ENCODE results near the gene PXDC1.

The PXDC1 gene

GRCh38 chr6:3747100-3747737 is 4.3 kb downstream of the PXDC1 start:
- DNase-seq (ENCODE audit: low read depth in 2 of 2) = no peak

DNA sequence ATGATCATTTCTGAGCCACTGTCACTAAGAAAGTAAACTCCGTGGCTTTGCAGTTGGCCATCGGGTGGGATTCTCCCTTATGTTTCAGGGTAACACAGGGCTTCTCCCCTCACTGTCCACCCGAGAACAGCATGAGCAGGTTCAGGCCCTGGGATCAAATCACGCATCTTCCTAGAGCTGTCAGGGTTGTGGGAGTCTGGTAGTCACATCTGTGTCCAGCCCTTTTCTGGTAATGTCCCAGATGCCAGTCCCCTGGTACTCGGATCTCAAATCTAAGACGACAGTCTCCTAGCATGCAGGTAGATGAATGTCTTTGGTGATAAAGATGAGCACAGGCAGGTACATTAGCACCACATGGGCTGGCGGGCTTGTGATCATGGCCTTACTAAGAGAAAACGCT is 4.8 kb downstream of the PXDC1 start:
- DNase-seq (ENCODE audit: low read depth in 2 of 2) = no peak

DNA sequence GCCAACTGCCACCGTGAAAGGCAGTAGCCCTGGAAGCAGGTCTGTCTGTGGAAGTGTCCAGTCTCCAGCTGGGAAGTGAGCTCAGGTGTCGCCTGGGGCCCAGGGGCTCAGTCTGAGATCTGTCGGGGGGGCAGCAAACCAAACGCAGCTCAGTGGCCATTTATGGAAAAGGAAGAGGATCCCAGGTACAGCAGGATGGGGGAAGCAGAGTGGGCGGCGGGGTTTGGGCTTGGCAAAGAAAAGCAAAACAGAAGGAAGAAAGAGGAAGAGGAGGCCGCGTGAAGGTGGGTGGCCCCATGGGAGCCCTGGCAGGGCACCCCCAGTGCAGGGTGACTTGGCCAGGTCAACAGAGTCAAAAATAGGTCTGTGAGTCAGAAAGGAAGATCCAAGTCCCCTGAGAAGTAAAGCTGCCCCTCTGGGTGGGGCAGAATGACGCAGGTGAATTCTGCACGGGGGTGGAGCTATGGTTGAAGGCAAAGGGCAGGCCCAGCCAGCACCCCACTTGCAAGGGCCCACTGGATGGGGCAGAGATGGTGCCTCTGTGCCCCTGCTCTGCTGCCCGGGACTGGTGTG is 5.3 kb downstream of the PXDC1 start:
- no peak for DNase-seq (ENCODE audit: low read depth in 2 of 2)

GRCh38 chr6:3745566-3746118 is 5.9 kb downstream of the PXDC1 start:
- DNase-seq (ENCODE audit: low read depth in 2 of 2) = no peak

DNA sequence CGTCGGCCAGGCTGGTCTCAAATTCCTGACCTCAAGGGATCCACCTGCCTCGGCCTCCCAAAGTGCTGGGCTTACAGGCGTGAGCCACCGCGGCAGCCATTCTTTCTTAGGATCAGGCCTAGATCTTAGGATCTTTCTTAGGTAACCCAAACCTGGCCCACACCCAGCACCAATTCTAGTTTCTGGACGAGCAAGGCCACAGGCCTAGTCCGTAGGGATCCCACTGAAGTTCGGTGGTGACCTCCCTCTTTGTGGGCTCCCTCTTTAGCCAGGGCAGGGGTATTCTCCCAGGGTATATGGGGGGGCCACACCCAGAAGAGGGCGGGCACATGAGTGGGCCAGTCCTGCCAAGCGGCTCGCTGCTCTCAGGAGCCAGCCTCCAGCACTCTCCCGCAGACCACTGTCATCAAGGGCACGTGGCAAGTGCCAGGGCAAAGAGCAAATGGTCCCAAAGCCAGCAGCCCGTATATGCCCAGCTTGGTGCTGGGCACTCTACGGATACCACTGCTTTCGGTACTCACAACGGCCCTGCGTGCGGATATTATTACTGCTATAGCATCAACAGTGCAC is 6.5 kb downstream of the PXDC1 start:
- no peak for DNase-seq (ENCODE audit: low read depth in 2 of 2)

- DNase-seq (ENCODE audit: low read depth in 2 of 2) = no peak
These were observed 7.2 kb downstream of the PXDC1 start for GRCh38 chr6:3744211-3744900.

DNA sequence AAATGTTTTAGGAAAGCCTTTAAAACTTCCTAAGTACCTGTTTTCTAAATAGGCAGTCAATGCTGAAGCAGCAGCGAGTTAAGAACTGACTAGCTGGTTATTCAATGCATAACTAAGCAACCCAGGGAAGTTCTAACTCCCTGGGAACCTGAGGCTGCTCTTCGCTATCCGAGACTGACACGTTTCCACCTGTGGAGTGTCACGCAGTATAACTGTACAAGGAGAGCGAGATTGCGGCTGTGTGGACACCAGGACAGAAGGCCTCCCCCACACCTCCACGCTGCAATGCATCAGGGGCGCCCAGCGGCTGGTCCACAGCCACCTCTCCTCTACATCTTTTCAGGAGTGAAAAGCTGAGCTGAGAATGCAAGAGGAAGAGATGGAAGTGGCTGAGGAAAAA is 8.0 kb downstream of the PXDC1 start:
- no peak for DNase-seq (ENCODE audit: low read depth in 2 of 2)

DNA sequence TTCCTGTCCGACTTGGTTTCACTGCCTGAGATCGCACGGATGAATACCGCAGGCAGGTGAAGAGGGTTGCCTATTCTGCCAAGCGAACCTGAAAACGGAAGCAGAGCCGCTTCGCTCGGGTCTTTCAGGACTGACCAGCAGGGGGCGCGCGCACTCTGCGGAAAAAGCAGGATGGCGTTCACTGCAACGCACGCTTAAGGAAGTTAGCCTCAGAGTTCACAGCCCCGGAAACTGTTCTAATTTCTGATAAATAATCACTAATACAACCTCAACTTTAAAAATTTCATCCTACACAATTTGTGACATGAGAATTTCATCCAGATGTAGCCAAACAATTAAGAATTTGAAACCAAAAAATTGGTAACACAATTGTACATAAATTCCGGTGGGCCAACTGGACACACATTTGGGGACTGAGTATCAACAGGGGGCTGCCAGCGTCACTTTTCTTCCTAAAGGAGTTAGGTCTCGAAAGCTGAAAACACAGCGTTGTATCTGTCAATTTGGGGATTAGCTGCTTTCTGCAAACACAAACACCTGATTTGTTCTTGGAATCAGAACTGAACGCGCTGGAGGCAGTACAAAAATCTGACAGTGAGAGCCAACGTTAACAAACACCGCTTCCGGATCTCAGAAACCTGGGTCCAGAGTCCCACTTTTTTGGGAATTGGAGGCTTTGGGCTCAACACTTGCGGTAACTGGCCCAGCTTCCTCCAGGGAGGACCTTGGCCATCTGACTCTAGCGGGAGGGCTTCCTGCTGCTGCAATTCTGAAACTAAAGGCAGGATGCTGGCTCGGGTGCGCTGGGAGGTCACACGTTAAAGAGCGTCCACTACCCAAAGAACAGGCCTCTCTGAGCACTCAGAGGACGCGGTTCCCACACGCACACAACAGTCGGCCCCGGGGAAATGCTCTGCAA is 8.8 kb downstream of the PXDC1 start:
- peak; percentile 67 to 71 for DNase-seq (ENCODE audit: low read depth in 2 of 2)

GRCh38 chr6:3742076-3742425 is 9.5 kb downstream of the PXDC1 start:
- no peak for DNase-seq (ENCODE audit: low read depth in 2 of 2)

DNA sequence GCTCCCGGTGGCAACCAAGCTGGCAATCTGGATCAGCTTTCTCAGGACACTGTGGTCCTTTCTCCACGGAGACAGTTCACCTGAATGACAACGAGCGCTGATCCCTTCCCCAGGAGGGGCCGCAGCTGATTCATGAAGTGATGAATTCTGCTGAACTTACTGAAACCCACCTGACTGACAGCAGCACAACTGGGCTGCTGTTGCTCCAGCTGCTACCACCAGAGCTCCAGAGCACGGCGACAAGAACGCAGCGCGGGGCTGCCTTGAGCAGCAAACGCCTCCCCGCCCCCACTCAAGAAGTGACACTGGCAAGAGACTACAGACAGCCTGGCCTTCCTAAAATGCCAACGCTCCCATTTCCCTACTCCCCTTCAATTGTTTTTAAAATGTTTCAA is 10.0 kb downstream of the PXDC1 start:
- no peak for DNase-seq (ENCODE audit: low read depth in 2 of 2)

DNA sequence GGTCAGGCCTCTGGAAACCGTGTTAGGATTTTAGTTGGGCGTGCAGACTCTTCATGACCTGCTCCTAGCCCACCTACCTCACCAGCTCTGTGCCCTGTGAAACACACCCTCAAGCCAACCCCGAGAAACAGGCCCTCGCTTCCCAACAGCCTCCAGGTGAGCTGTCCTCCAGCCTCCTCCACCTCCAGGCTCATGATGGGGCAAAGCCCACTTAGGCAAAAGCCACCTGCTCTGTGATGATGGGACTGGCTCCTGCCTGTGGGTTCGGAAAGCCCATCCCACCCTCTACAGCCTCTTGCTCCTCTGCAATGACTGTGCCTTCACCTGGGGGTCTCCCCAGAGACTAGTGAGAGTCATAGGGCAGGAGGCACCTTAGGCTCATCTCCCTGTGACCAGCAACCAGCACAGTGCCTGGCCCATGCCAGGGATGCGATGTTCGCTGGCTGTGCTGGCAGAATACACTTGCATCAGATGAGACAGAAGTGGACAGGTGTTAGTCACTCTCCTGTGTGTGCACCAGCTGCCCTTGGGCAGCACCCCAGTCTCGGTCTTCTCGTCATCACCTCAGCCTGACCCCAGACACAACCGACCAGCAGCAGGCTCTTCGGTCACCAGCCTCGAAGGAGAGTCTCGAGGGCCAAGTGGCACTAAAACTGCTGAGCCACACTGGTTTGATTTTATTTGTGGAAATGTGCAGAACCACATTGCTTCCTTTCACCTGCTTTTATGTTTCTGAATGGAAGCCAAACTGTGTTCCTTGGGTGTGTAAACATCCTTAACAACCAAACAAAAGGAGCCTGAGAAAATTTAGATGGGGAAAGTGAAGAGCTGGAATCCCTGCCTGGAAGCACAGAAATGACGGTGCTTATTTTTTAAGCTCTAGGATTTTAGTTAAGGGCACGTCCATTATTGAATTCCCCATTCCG is 10.7 kb downstream of the PXDC1 start:
- no peak for DNase-seq (ENCODE audit: low read depth in 2 of 2)

GRCh38 chr6:3739311-3739897 is 12.1 kb downstream of the PXDC1 start:
- DNase-seq (ENCODE audit: low read depth in 2 of 2) = no peak

GRCh38 chr6:3738381-3739131 is 13.0 kb downstream of the PXDC1 start:
- no peak for DNase-seq (ENCODE audit: low read depth in 2 of 2)

- no peak for DNase-seq (ENCODE audit: low read depth in 2 of 2)
These were observed 13.7 kb downstream of the PXDC1 start for GRCh38 chr6:3737831-3738210.

- no peak for DNase-seq (ENCODE audit: low read depth in 2 of 2)
These were observed 14.2 kb downstream of the PXDC1 start for GRCh38 chr6:3737149-3737830.

DNA sequence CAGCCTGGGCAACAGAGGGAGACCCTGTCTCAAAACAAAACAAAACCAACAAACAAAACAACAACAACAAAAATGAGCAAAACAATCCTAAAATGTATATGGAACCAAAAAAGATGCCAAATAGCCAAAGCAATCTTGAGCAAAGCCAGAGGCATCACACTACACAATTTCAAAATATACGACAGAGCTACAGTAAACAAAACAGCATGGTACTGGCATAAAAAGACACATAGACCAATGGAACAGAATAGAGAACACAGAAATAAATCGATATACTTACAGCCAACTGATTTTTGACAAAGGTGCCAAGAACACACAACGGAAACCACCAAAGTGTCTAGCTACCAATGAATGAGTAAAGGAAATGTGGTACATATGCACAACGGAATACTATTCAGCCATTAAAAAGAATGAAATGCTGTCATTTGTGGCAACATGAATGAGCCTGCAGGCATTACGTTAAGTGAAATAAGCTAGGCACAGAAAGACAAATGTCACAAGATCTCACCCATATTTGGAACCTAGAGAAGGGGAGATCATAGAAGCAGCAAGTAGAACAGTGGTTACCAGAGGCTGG is 16.4 kb downstream of the PXDC1 start:
- DNase-seq (ENCODE audit: low read depth in 2 of 2) = no peak

DNA sequence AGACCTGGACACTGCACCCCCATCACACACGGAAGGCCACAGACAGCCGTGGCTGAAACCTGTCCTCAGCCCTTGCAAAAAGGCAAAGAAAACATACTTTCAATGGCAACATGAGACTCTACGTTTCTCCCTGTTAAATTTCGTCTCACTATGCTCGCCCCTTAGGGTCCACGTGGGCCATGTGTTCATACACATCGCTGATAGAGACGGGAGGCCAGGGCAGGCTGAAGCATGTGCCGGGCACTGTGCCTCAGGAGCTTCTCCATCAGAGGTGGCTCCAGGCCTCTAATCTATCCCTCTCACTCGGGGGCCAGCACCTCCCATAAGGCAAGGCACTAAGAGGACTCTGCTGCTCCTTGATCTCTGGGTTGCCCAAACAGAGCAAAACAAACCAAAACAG is 17.5 kb downstream of the PXDC1 start:
- no peak for DNase-seq (ENCODE audit: low read depth in 2 of 2)

DNA sequence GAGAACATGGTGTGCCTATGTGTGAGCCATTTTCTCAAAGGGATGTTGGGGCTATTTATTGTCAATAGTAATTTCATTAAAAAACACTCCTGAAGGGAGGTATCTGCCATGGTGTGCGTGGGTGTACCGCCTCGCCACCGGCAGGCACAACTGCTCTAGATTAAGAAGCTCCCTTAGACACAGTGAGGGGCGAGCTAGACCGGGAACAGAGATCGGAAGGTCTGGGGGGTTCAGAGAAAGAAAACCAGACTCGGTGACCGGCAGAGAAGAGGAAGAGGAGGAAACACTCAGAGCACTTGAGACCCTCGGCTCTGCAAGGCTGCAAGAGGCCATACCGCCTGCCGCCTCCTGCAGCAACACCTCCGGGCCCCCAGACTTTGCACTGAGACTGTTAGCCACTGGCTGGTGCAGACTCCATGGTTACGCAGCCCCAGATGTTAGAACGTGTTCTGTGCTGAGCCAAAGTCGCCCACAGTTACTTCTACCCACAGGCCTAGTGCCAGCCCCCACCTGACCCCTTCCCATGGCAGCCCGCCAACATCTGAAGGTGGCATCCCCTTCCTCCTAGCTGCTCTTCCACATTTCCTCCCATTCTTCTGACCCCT is 18.1 kb downstream of the PXDC1 start:
- DNase-seq (ENCODE audit: low read depth in 2 of 2) = no peak
